ENCODE data around the gene TACC2. TPM values are rescaled to one million over a fixed set of nuclear protein-coding genes. Genes with fewer than 3 reads are reported as not detected.

Gene TACC2
- total RNA-seq, 2 donors from 2014 or later = 247 to 286 TPM

DNA sequence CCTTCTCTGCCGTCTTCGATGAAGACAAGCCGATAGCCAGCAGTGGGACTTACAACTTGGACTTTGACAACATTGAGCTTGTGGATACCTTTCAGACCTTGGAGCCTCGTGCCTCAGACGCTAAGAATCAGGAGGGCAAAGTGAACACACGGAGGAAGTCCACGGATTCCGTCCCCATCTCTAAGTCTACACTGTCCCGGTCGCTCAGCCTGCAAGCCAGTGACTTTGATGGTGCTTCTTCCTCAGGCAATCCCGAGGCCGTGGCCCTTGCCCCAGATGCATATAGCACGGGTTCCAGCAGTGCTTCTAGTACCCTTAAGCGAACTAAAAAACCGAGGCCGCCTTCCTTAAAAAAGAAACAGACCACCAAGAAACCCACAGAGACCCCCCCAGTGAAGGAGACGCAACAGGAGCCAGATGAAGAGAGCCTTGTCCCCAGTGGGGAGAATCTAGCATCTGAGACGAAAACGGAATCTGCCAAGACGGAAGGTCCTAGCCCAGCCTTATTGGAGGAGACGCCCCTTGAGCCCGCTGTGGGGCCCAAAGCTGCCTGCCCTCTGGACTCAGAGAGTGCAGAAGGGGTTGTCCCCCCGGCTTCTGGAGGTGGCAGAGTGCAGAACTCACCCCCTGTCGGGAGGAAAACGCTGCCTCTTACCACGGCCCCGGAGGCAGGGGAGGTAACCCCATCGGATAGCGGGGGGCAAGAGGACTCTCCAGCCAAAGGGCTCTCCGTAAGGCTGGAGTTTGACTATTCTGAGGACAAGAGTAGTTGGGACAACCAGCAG is 221.7 kb downstream of the TACC2 start:
- no peak overlapping the region for H3K27ac ChIP-seq
- peaks cover 32% of the 10 kb centered on the region for H3K36me3 ChIP-seq
- TF ChIP-seq CTCF (IDR thresholded peaks at IDR 0.05) = no peak
- no peaks in the 10 kb centered on the region for H3K9me3 ChIP-seq
- no peak for DNase-seq (ENCODE audit: low spot score)
- H3K27me3 ChIP-seq = no peaks in the 10 kb centered on the region
- H3K4me1 ChIP-seq = peaks cover 0 to 15% of the 10 kb centered on the region in 2 donors
- H3K4me3 ChIP-seq = no peak overlapping the region

DNA sequence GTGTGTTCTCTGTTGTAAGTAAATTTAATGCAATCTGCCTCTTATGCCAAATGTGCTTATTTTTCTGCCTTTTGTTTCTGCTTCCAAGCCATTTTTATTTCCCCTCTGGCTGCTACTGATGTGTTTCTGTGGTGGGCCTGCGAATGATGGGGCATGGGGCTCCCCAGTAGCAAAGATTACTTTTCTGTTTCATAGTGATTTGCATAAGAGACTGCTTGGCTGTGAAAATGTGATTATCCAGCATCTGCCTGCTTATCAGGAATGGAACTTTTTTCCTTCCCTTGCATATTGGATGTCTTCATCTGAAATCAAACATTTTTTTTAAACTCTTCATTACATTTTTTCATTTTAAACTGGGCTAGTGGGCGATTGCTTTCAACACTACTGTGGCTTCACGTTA is 224.4 kb downstream of the TACC2 start:
- DNase-seq (ENCODE audit: low spot score) = no peak
- H3K27ac ChIP-seq = peak overlapping the region in 1 of 2 donors; percentile 1
- TF ChIP-seq CTCF (IDR thresholded peaks at IDR 0.05) = no peak

GRCh38 chr10:122213766-122214165 is 224.8 kb downstream of the TACC2 start:
- H3K27me3 ChIP-seq = no peaks in the 10 kb centered on the region
- peak in 1 of 2 donors; percentile 24 for TF ChIP-seq CTCF (IDR thresholded peaks at IDR 0.05)
- peak overlapping the region in 1 of 2 donors; percentile 1 for H3K27ac ChIP-seq
- peaks cover 61% of the 10 kb centered on the region for H3K36me3 ChIP-seq
- no peak for DNase-seq (ENCODE audit: low spot score)
- no peaks in the 10 kb centered on the region for H3K4me1 ChIP-seq
- no peak overlapping the region for H3K4me3 ChIP-seq
- H3K9me3 ChIP-seq = no peaks in the 10 kb centered on the region

More for the DNA sequence above, 224.4 kb downstream of the TACC2 start:
- no peaks in the 10 kb centered on the region for H3K27me3 ChIP-seq
- no peaks in the 10 kb centered on the region for H3K4me1 ChIP-seq
- H3K4me3 ChIP-seq = no peak overlapping the region
- H3K36me3 ChIP-seq = peaks cover 57% of the 10 kb centered on the region
- H3K9me3 ChIP-seq = no peaks in the 10 kb centered on the region

- Histone ChIP-seq H3K9me3 (no peaks in the 10 kb centered on the region), H3K27me3 (no peaks in the 10 kb centered on the region), H3K4me3 (no peak overlapping the region), H3K36me3 (peaks cover 71% of the 10 kb centered on the region), H3K4me1 (no peaks in the 10 kb centered on the region), H3K27ac (no peak overlapping the region)
- no peak for TF ChIP-seq CTCF (IDR thresholded peaks at IDR 0.05)
- no peak for DNase-seq (ENCODE audit: low spot score)
These were observed 227.1 kb downstream of the TACC2 start for GRCh38 chr10:122216047-122216446.

- no peak for TF ChIP-seq CTCF (IDR thresholded peaks at IDR 0.05)
- no peaks in the 10 kb centered on the region for H3K9me3 ChIP-seq
- H3K36me3 ChIP-seq = peaks cover 72% of the 10 kb centered on the region
- H3K27ac ChIP-seq = no peak overlapping the region
- no peak for DNase-seq (ENCODE audit: low spot score)
- no peaks in the 10 kb centered on the region for H3K27me3 ChIP-seq
- H3K4me3 ChIP-seq = no peak overlapping the region
- H3K4me1 ChIP-seq = no peaks in the 10 kb centered on the region
These were observed 230.4 kb downstream of the TACC2 start for GRCh38 chr10:122219340-122219739.

DNA sequence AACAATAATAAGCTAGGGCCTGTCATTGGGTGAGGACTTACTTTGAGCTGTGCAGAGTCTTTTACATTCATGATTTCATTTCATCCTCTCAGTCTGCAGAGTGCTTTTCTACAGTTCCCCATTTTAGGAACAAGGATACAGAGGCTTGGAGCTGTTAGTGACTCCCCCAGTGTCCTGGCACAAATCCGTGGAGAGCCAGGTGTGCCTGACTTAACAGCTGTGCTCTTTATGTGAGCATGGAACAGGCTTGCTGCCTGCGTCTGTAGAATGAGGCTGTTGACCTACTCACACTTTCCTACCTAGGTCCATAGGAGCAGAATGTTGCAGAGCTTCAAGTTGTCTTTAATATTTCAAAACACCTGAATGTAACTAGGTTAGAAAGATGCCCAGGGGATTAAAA is 231.8 kb downstream of the TACC2 start:
- H3K27me3 ChIP-seq = no peaks in the 10 kb centered on the region
- no peak overlapping the region for H3K4me3 ChIP-seq
- no peak overlapping the region for H3K27ac ChIP-seq
- no peaks in the 10 kb centered on the region for H3K9me3 ChIP-seq
- H3K4me1 ChIP-seq = no peaks in the 10 kb centered on the region
- no peak for TF ChIP-seq CTCF (IDR thresholded peaks at IDR 0.05)
- peaks cover 86% of the 10 kb centered on the region for H3K36me3 ChIP-seq
- no peak for DNase-seq (ENCODE audit: low spot score)
